GM23248 (cell line): ENCODE data around the gene VAV2. TPM values are rescaled to one million over a fixed set of nuclear protein-coding genes. Genes with fewer than 3 reads are reported as not detected.

Source experiments
- DNase-seq: peaks from one replicate; pipeline ENCODE4 v3.0.0-alpha.2; 2015
- H2AFZ ChIP-seq: fragments of 200-600 bp; sonication (generic); 2 replicates; pipeline ENCODE4 v1.6.1; 2016; ENCODE audit warnings: antibody characterized with exemption
- H3F3A ChIP-seq: fragments of 200-600 bp; sonication (generic); 2 replicates; pipeline ENCODE4 v1.6.1; 2016; ENCODE audit warnings: mild to moderate bottlenecking, antibody characterized with exemption, mixed run types; ENCODE audit not compliant: insufficient read depth
- H3K27ac ChIP-seq: fragments of 200-600 bp; sonication (generic); 2 replicates; pipeline ENCODE4 v1.5.1; 2016; ENCODE audit warnings: mild to moderate bottlenecking
- H3K27me3 ChIP-seq: fragments of 200-600 bp; sonication (generic); replicated peaks from 2 replicates; pipeline ENCODE4 v1.6.1; 2016; ENCODE audit warnings: mild to moderate bottlenecking; ENCODE audit not compliant: insufficient read depth
- H3K36me3 ChIP-seq: fragments of 200-600 bp; sonication (generic); 2 replicates; pipeline ENCODE4 v1.6.1; 2016; ENCODE audit warnings: low read depth, mild to moderate bottlenecking
- H3K4me1 ChIP-seq: fragments of 200-600 bp; sonication (generic); 2 replicates; pipeline ENCODE4 v1.6.1; 2016; ENCODE audit warnings: mild to moderate bottlenecking; ENCODE audit not compliant: insufficient read depth
- H3K4me2 ChIP-seq: fragments of 200-600 bp; sonication (generic); one replicate; pipeline ENCODE4 v1.6.1; 2016; ENCODE audit warnings: mild to moderate bottlenecking; ENCODE audit not compliant: unreplicated experiment
- H3K4me3 ChIP-seq: fragments of 200-600 bp; sonication (generic); 2 replicates; pipeline ENCODE4 v1.5.1; 2016; ENCODE audit warnings: mild to moderate bottlenecking
- H3K79me2 ChIP-seq: fragments of 200-600 bp; sonication (generic); 2 replicates; pipeline ENCODE4 v1.6.1; 2016; ENCODE audit warnings: mild to moderate bottlenecking; ENCODE audit not compliant: insufficient read depth
- H3K9ac ChIP-seq: fragments of 200-600 bp; sonication (generic); 2 replicates; pipeline ENCODE4 v1.6.1; 2016; ENCODE audit warnings: mild to moderate bottlenecking
- H3K9me2 ChIP-seq: fragments of 200-600 bp; sonication (generic); 2 replicates; pipeline ENCODE4 v1.6.1; 2016; ENCODE audit warnings: mixed run types, mild to moderate bottlenecking, moderate library complexity; ENCODE audit not compliant: insufficient read depth
- H3K9me3 ChIP-seq: fragments of 200-600 bp; sonication (generic); one replicate; pipeline ENCODE4 v1.6.1; 2017; ENCODE audit warnings: low read depth
- H4K20me1 ChIP-seq: fragments of 200-600 bp; sonication (generic); 2 replicates; pipeline ENCODE4 v1.6.0; 2016; ENCODE audit not compliant: insufficient read depth
- EZH2 ChIP-seq: fragments of 200-600 bp; sonication (generic); IDR thresholded peaks from 2 replicates; pipeline ENCODE4 v1.6.1; 2018; ENCODE audit warnings: antibody characterized with exemption, mild to moderate bottlenecking; ENCODE audit not compliant: insufficient read depth, poor library complexity, severe bottlenecking
- EZH2phosphoT487 ChIP-seq: fragments of 200-600 bp; sonication (generic); IDR thresholded peaks from 2 replicates; pipeline ENCODE4 v1.6.1; 2018; ENCODE audit warnings: antibody characterized with exemption, moderate library complexity, mild to moderate bottlenecking, low read depth; ENCODE audit not compliant: insufficient read depth
- WGBS, 2 experiments: methylation state at CpG; one replicate each; pipeline ENCODE4 v1.1.6; 2015 to 2017; ENCODE audit warnings: low lambda C conversion rate in 2 of 2, low coverage in 1 of 2; ENCODE audit errors: missing lambda C conversion rate in 2 of 2; 5-methylcytosine and 5-hydroxymethylcytosine counted together
- in situ Hi-C: fragments of 300-500 bp; cut with MboI; formaldehyde crosslinking; loops from 2 replicates; pipeline ENCODE4 v1.15.0; 2020
- polyA plus RNA-seq: library from polyadenylated mRNA; unstranded; fragments of >200 nt; fragmentation: Nextera tagmentation; extraction: Ambion mirVana; gene quantifications from 2 replicates; pipeline ENCODE4 v1.2.1, GENCODE V29; 2016
- total RNA-seq: library from RNA; depleted of rRNA; stranded (reverse); fragments of >200 nt; shearing (Covaris generic); gene quantifications from 2 replicates; pipeline ENCODE4 v1.2.3, GENCODE V29; 2014

VAV2 gene
- total and polyA plus RNA-seq, 2 experiments from 2014 or later = 6.7 to 9.0 TPM

GRCh38 chr9:133845440-133845839, 146.7 kb downstream of the VAV2 start:
- Histone ChIP-seq H3K4me3 (no peak overlapping the region), H4K20me1 (no peaks in the 10 kb centered on the region), H3K4me1 (no peaks in the 10 kb centered on the region), H2AFZ (no peak overlapping the region), H3K36me3 (no peaks in the 10 kb centered on the region), H3K9me3 (no peaks in the 10 kb centered on the region), H3K4me2 (no peak overlapping the region), H3F3A (no peaks in the 10 kb centered on the region), H3K9me2 (no peaks in the 10 kb centered on the region), H3K79me2 (no peaks in the 10 kb centered on the region), H3K27me3 (no peaks in the 10 kb centered on the region), H3K27ac (no peak overlapping the region), H3K9ac (no peak overlapping the region)
- no peak for TF ChIP-seq EZH2phosphoT487
- no peak for TF ChIP-seq EZH2
- WGBS, 2 experiments = 82 to 90% methylated on average over 6 to 7 of the region's 7 CpGs
- in situ Hi-C loops = no loop called here
- no peak for DNase-seq

GRCh38 chr9:133844881-133845410, 147.2 kb downstream of the VAV2 start:
- no peak for DNase-seq
- Histone ChIP-seq H3K27ac (no peak overlapping the region), H3K27me3 (no peaks in the 10 kb centered on the region), H3K4me3 (no peak overlapping the region), H3K4me1 (no peaks in the 10 kb centered on the region), H3K36me3 (no peaks in the 10 kb centered on the region), H4K20me1 (no peaks in the 10 kb centered on the region), H2AFZ (no peak overlapping the region), H3K9ac (no peak overlapping the region), H3K4me2 (no peak overlapping the region), H3K79me2 (no peaks in the 10 kb centered on the region), H3K9me2 (no peaks in the 10 kb centered on the region), H3F3A (no peaks in the 10 kb centered on the region), H3K9me3 (no peaks in the 10 kb centered on the region)
- in situ Hi-C loops = no loop called here
- 94 to 95% methylated on average over 23 of the region's 23 CpGs for WGBS, 2 experiments
- TF ChIP-seq EZH2 = no peak
- TF ChIP-seq EZH2phosphoT487 = no peak

GRCh38 chr9:133844398-133844784, 147.7 kb downstream of the VAV2 start:
- 95% methylated on average over 7 of the region's 7 CpGs for WGBS, 2 experiments
- H3K79me2 ChIP-seq = no peaks in the 10 kb centered on the region
- H2AFZ ChIP-seq = no peak overlapping the region
- H3K9me2 ChIP-seq = no peaks in the 10 kb centered on the region
- no peaks in the 10 kb centered on the region for H3K36me3 ChIP-seq
- H3K9ac ChIP-seq = no peak overlapping the region
- no peaks in the 10 kb centered on the region for H3K27me3 ChIP-seq
- H3K4me3 ChIP-seq = no peak overlapping the region
- H3K4me2 ChIP-seq = no peak overlapping the region
- no peak for TF ChIP-seq EZH2
- TF ChIP-seq EZH2phosphoT487 = no peak
- no peaks in the 10 kb centered on the region for H3K4me1 ChIP-seq
- in situ Hi-C loops = no loop called here
- H3K27ac ChIP-seq = no peak overlapping the region
- H3F3A ChIP-seq = no peaks in the 10 kb centered on the region
- H3K9me3 ChIP-seq = no peaks in the 10 kb centered on the region
- no peak for DNase-seq
- no peaks in the 10 kb centered on the region for H4K20me1 ChIP-seq

GRCh38 chr9:133843751-133844397, 148.2 kb downstream of the VAV2 start:
- in situ Hi-C loops = no loop called here
- Histone ChIP-seq H3K4me3 (no peak overlapping the region), H3K4me2 (no peak overlapping the region), H3K4me1 (no peaks in the 10 kb centered on the region), H3K79me2 (no peaks in the 10 kb centered on the region), H3K9me2 (no peaks in the 10 kb centered on the region), H3K27ac (no peak overlapping the region), H4K20me1 (no peaks in the 10 kb centered on the region), H2AFZ (no peak overlapping the region), H3K36me3 (no peaks in the 10 kb centered on the region), H3K9me3 (no peaks in the 10 kb centered on the region), H3K27me3 (no peaks in the 10 kb centered on the region), H3K9ac (no peak overlapping the region), H3F3A (no peaks in the 10 kb centered on the region)
- 93 to 95% methylated on average over 19 of the region's 19 CpGs for WGBS, 2 experiments
- no peak for DNase-seq
- no peak for TF ChIP-seq EZH2phosphoT487
- TF ChIP-seq EZH2 = no peak

- TF ChIP-seq EZH2phosphoT487 = no peak
- no peak for TF ChIP-seq EZH2
Observed at GRCh38 chr9:133843250-133843649, 148.9 kb downstream of the VAV2 start.

More at GRCh38 chr9:133843250-133843649, 148.9 kb downstream of the VAV2 start:
- Histone ChIP-seq H3K4me2 (no peak overlapping the region), H3K9me3 (no peaks in the 10 kb centered on the region), H3K9ac (no peak overlapping the region), H3K27me3 (no peaks in the 10 kb centered on the region), H3K4me3 (no peak overlapping the region), H3F3A (no peaks in the 10 kb centered on the region), H3K27ac (no peak overlapping the region), H2AFZ (no peak overlapping the region), H3K79me2 (no peaks in the 10 kb centered on the region), H4K20me1 (no peaks in the 10 kb centered on the region), H3K36me3 (no peaks in the 10 kb centered on the region), H3K4me1 (no peaks in the 10 kb centered on the region), H3K9me2 (no peaks in the 10 kb centered on the region)
- 89 to 98% methylated on average over 5 of the region's 5 CpGs for WGBS, 2 experiments
- DNase-seq = no peak
- in situ Hi-C loops = no loop called here
